Endothelial cell of umbilical vein (primary cell): Measurements from ENCODE around the gene CTTNBP2NL. TPM values are rescaled to one million over a fixed set of nuclear protein-coding genes. Genes with fewer than 3 reads are reported as not detected.
A peak's percentile ranks its signal among the peaks of the same experiment; 100 is the strongest.

Experiments
- BruUV-seq: library from RNA; stranded (reverse); fragments of 400-500 nt; replicated peaks from 2 replicates; lab custom pipeline; 2021; lab: Mats Ljungman, UMichigan
- CTCF ChIA-PET: fragments of 300-600, 350-600 bp; sonication (Branson Sonifier 250); formaldehyde crosslinking; loops from one replicate; lab custom pipeline; 2021; ENCODE audit warnings: antibody characterized with exemption, inconsistent platforms; lab: Charles Lee
- POLR2A ChIA-PET: fragments of 300-600, 350-600 bp; sonication (Branson Sonifier 250); formaldehyde crosslinking; loops from one replicate; lab custom pipeline; 2021; ENCODE audit warnings: antibody characterized with exemption, inconsistent platforms; lab: Charles Lee
- DNase-seq: peaks from one replicate; pipeline ENCODE4 v3.0.0-alpha.2; 2011; ENCODE audit warnings: low read depth, low spot score
- FAIRE-seq: peaks from 2 replicates; lab custom pipeline; 2011; peaks lifted over from hg19 to GRCh38; lab: Jason Lieb, UNC
- H2AFZ ChIP-seq: 2 replicates; pipeline ENCODE4 v1.6.0; 2012; ENCODE audit warnings: low read depth, low read length, control low read depth, inconsistent platforms
- H3K27ac ChIP-seq: 2 replicates; pipeline ENCODE4 v1.5.1; 2011; ENCODE audit warnings: low read depth, mild to moderate bottlenecking, control low read depth, low read length, moderate library complexity; ENCODE audit not compliant: insufficient read depth
- H3K27me3 ChIP-seq, 2 experiments: 2 replicates each; pipeline versions ENCODE4 v1.6.0 to v1.6.1; 2011; ENCODE audit warnings: low read length in 2 of 2, mixed read lengths in 1 of 2; ENCODE audit not compliant: control insufficient read depth in 2 of 2, insufficient read depth in 2 of 2
- H3K36me3 ChIP-seq, 2 experiments: 2 replicates in 1 of 2; 3 replicates in 1 of 2; pipeline ENCODE4 v1.5.1; 2011; ENCODE audit warnings: low read length in 2 of 2, mild to moderate bottlenecking in 1 of 2, moderate library complexity in 1 of 2; ENCODE audit not compliant: control insufficient read depth in 2 of 2, insufficient read depth in 2 of 2; ENCODE audit errors: extremely low read depth in 1 of 2
- H3K4me1 ChIP-seq: 3 replicates; pipeline ENCODE4 v1.5.1; 2011; ENCODE audit warnings: mild to moderate bottlenecking, low read length; ENCODE audit not compliant: control insufficient read depth, insufficient read depth; ENCODE audit errors: extremely low read depth
- H3K4me2 ChIP-seq: 2 replicates; pipeline ENCODE4 v1.6.1; 2011; ENCODE audit warnings: low read length, control low read depth, mixed read lengths; ENCODE audit not compliant: insufficient read depth
- H3K4me3 ChIP-seq, 3 experiments: fragments of 200-600 bp in 1 of 3; sonication (generic), shearing (Covaris generic) in 1 of 3; replicated peaks in 1 of 3; 2 replicates each; pipeline ENCODE4 v1.5.1; 2011 to 2016; ENCODE audit warnings: control low read depth in 3 of 3, low read length in 3 of 3, mild to moderate bottlenecking in 2 of 3, inconsistent platforms in 1 of 3, low read depth in 1 of 3, moderate library complexity in 1 of 3; ENCODE audit not compliant: insufficient read depth in 1 of 3
- H3K79me2 ChIP-seq: 2 replicates; pipeline ENCODE4 v1.6.0; 2012; ENCODE audit warnings: low read length, inconsistent platforms; ENCODE audit not compliant: control insufficient read depth, insufficient read depth
- H3K9ac ChIP-seq: replicated peaks from 2 replicates; pipeline ENCODE3; 2011; ENCODE audit warnings: low read length, control low read depth; ENCODE audit not compliant: insufficient read depth; ENCODE audit errors: extremely low read depth
- H3K9me1 ChIP-seq: replicated peaks from 3 replicates; pipeline ENCODE4 v1.6.0; 2011; ENCODE audit warnings: mild to moderate bottlenecking, low read length; ENCODE audit not compliant: control insufficient read depth, insufficient read depth; ENCODE audit errors: extremely low read depth
- H3K9me3 ChIP-seq: replicated peaks from 2 replicates; pipeline ENCODE4 v1.5.1; 2012; ENCODE audit warnings: low read length, inconsistent platforms; ENCODE audit not compliant: control insufficient read depth, insufficient read depth
- H4K20me1 ChIP-seq: replicated peaks from 2 replicates; pipeline ENCODE3; 2011; ENCODE audit warnings: mild to moderate bottlenecking, low read length; ENCODE audit not compliant: control insufficient read depth, insufficient read depth; ENCODE audit errors: extremely low read depth
- CTCF ChIP-seq, 2 donors: IDR thresholded peaks; 1 replicate in 1 of 2; 2 replicates in 1 of 2; pipeline ENCODE4 v1.5.1; 2011; ENCODE audit warnings: low read length in 2 of 2, mild to moderate bottlenecking in 2 of 2, moderate library complexity in 2 of 2, control low read depth in 1 of 2, inconsistent platforms in 1 of 2, low read depth in 1 of 2; ENCODE audit not compliant: insufficient read depth in 1 of 2; ENCODE audit errors: extremely low read depth in 1 of 2
- EZH2 ChIP-seq: IDR thresholded peaks from 2 replicates; pipeline ENCODE4 v1.6.1; 2012; ENCODE audit warnings: borderline replicate concordance, low read depth, mild to moderate bottlenecking, moderate library complexity, low read length, inconsistent platforms; ENCODE audit not compliant: severe bottlenecking
- FOS ChIP-seq: IDR thresholded peaks from 2 replicates; pipeline ENCODE4 v1.6.1; 2011; ENCODE audit warnings: mild to moderate bottlenecking, low read length, moderate library complexity, borderline replicate concordance; ENCODE audit not compliant: insufficient read depth
- GATA2 ChIP-seq: IDR thresholded peaks from 2 replicates; pipeline ENCODE4 v1.7.0; 2011; ENCODE audit warnings: low read depth, mild to moderate bottlenecking, moderate library complexity, mixed read lengths, low read length; ENCODE audit not compliant: insufficient read length, insufficient read depth
- JUN ChIP-seq: IDR thresholded peaks from 2 replicates; pipeline ENCODE4 v1.6.1; 2011; ENCODE audit warnings: borderline replicate concordance, low read depth; ENCODE audit not compliant: insufficient read length, insufficient read depth
- MAX ChIP-seq: IDR thresholded peaks from 2 replicates; pipeline ENCODE4 v1.6.1; 2011; ENCODE audit not compliant: insufficient read depth, insufficient read length
- MYC ChIP-seq: IDR thresholded peaks from one replicate; pipeline ENCODE4 v1.6.1; 2011; ENCODE audit warnings: mild to moderate bottlenecking, low read depth, low read length
- POLR2A ChIP-seq: IDR thresholded peaks from 2 replicates; pipeline ENCODE4 v1.6.1; 2012; ENCODE audit warnings: low read depth, mild to moderate bottlenecking, control low read depth, low read length
- POLR2AphosphoS5 ChIP-seq: IDR thresholded peaks from 2 replicates; pipeline ENCODE4 v1.6.1; 2012; ENCODE audit warnings: low read depth, mild to moderate bottlenecking, control low read depth, low read length, moderate library complexity; ENCODE audit not compliant: insufficient read depth
- dilution Hi-C: fragments of 300-500 bp; cut with MboI; formaldehyde crosslinking; loops from one replicate; pipeline ENCODE4 v1.15.0; 2019; ENCODE audit warnings: low sequenced_read_pairs; ENCODE audit not compliant: extremely low pct_ligation_motif_present
- intact Hi-C: fragments of 100-400 bp; cut with micrococcal nuclease; formaldehyde crosslinking; loops from one replicate; pipeline ENCODE4 v1.10.0; 2022
- polyA plus RNA-seq, 4 experiments: library from polyadenylated mRNA; depleted of rRNA in 3 of 4; stranded (reverse) in 3 of 4; unstranded in 1 of 4; fragments of >200 nt; gene quantifications; 2 replicates each; pipeline versions ENCODE4 v1.2.1 to v1.2.3, GENCODE V29; 2011 to 2012; ENCODE audit warnings: missing spikeins in 1 of 4
- total RNA-seq: library from RNA; stranded (reverse); gene quantifications from 2 replicates; pipeline ENCODE4 v1.2.3, GENCODE V29; 2021

CTTNBP2NL gene
- total and polyA plus RNA-seq, 2 donors (not counting 3 experiments of a cell fraction or from before 2014, with no cell fraction given) = 21.5 to 94.4 TPM

- H2AFZ ChIP-seq = no peak overlapping the region
- H3K4me3 ChIP-seq = no peak overlapping the region
- peak; percentile 62 for FAIRE-seq
- BruUV-seq = no TSS peak
- H3K9me3 ChIP-seq = no peaks in the 10 kb centered on the region
- no peaks in the 10 kb centered on the region for H3K79me2 ChIP-seq
- H4K20me1 ChIP-seq = no peaks in the 10 kb centered on the region
- intact Hi-C loops = loop anchor here (1.0 to 5.0 kb wide), 2 partner anchors 89 to 111 kb away; no protein-coding TSS in a partner anchor
- TF ChIP-seq FOS (no peak), MYC (no peak), MAX (no peak), POLR2AphosphoS5 (no peak), CTCF (IDR thresholded peaks at IDR 0.05; ENCODE audit: extremely low read depth in 1 of 2, insufficient read depth in 1 of 2, low read depth in 1 of 2, low read length in 2 of 2) (no peak), POLR2A (no peak), JUN (no peak), GATA2 (no peak), EZH2 (no peak)
- H3K27me3 ChIP-seq = no peaks in the 10 kb centered on the region
- H3K9ac ChIP-seq = no peak overlapping the region
- POLR2A ChIA-PET = no interaction called here
- no peak overlapping the region for H3K4me2 ChIP-seq
- no peak for DNase-seq
- dilution Hi-C loops = no loop called here
- H3K27ac ChIP-seq = no peak overlapping the region
- peaks cover 6% of the 10 kb centered on the region for H3K4me1 ChIP-seq
- H3K9me1 ChIP-seq = no peaks in the 10 kb centered on the region
- CTCF ChIA-PET = interaction anchor here (0.9 to 2.3 kb wide), 19 partner anchors 10 to 301 kb away, joined by 3 to 110 read pairs (median 9); partner anchors contain the start of genes MOV10, PPM1J and RHOC
- H3K36me3 ChIP-seq = no peaks in the 10 kb centered on the region
Measured at GRCh38 chr1:112502826-112503225, 106.8 kb downstream of the CTTNBP2NL start.
